Spinal cord (tissue), 10 donors: ENCODE results near the gene HYAL1. TPM values are rescaled to one million over a fixed set of nuclear protein-coding genes. Genes with fewer than 3 reads are reported as not detected.
"Not testable (repeated sequence)": the region's sequence is repeated elsewhere in the genome, so short reads cannot be mapped to it uniquely, and the experiment has no call there.

Source experiments
- DNase-seq, 6 donors: peaks; one replicate each; pipeline versions ENCODE4 v3.0.0 to v3.0.0-alpha.2; 2013 to 2015; ENCODE audit warnings: low spot score in 6 of 6, low read depth in 4 of 6
- H3K27ac ChIP-seq: one replicate; pipeline ENCODE4 v1.5.1; 2013; ENCODE audit warnings: low read depth, low read length, control low read depth
- H3K27me3 ChIP-seq: one replicate; pipeline ENCODE4 v1.6.1; 2013; ENCODE audit warnings: low read length; ENCODE audit not compliant: control insufficient read depth, insufficient read depth
- H3K36me3 ChIP-seq: one replicate; pipeline ENCODE4 v1.6.1; 2013; ENCODE audit warnings: low read length; ENCODE audit not compliant: control insufficient read depth, insufficient read depth
- H3K4me1 ChIP-seq: one replicate; pipeline ENCODE4 v1.6.1; 2013; ENCODE audit warnings: low read length; ENCODE audit not compliant: control insufficient read depth, insufficient read depth
- H3K4me3 ChIP-seq: one replicate; pipeline ENCODE4 v1.5.1; 2013; ENCODE audit warnings: low read depth, low read length, control low read depth
- H3K9me3 ChIP-seq: one replicate; pipeline ENCODE4 v1.6.1; 2013; ENCODE audit warnings: low read length; ENCODE audit not compliant: control insufficient read depth, insufficient read depth
- WGBS: methylation state at CpG from one replicate; pipeline ENCODE4 v1.1.5; 2013; ENCODE audit warnings: missing lambda C conversion rate; ENCODE audit not compliant: insufficient coverage; 5-methylcytosine and 5-hydroxymethylcytosine counted together
- polyA plus RNA-seq, 2 donors: library from polyadenylated mRNA; unstranded; fragments of 120-200 nt; gene quantifications; one replicate each; pipeline ENCODE4 v1.2.1, GENCODE V29; 2013; ENCODE audit not compliant: insufficient read length in 2 of 2
- total RNA-seq, 2 donors: library from RNA; depleted of rRNA in 1 of 2; stranded (reverse); fragments of 120-200 nt in 1 of 2; fragments of >200 nt in 1 of 2; gene quantifications; one replicate each; pipeline versions ENCODE4 v1.2.3 to v1.2.4, GENCODE V29; 2013 to 2014
- donor health status: healthy.

HYAL1 gene
- total and polyA plus RNA-seq, 4 donors, result 0.69 to 4.1 (median 2.3) TPM

GRCh38 chr3:50288387-50289007 lies 14.9 kb downstream of the HYAL1 start:
- WGBS, result 96% methylated on average over 22 of the region's 23 CpGs
- no peak overlapping the region for H3K4me3 ChIP-seq
- no peak for DNase-seq
- no peaks in the 10 kb centered on the region for H3K27me3 ChIP-seq
- no peak overlapping the region for H3K27ac ChIP-seq
- H3K9me3 ChIP-seq, result no peaks in the 10 kb centered on the region
- peaks cover 47% of the 10 kb centered on the region for H3K36me3 ChIP-seq
- peaks cover 28% of the 10 kb centered on the region for H3K4me1 ChIP-seq

DNA sequence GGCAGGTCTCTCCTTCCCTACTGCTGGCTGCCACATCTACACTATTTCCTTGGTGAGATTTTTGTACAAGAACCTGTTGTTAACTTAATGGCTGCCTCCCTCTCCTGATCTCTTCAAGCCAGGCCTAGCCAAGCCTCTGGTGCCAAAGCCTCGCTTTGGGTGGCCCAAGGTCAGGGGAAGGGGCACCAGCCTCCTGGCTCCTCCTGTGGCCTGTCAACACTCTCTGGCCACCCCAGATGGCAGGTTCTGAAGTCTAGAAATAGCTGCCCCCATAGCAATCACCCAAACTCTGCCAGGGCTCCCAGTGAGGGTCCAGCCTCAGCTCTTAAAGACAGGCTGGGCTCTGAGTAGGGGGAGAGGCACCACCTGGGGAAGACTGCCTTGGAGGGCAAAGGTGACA lies 16.1 kb downstream of the HYAL1 start:
- Histone ChIP-seq H3K4me3 (no peak overlapping the region), H3K4me1 (peaks cover 17% of the 10 kb centered on the region), H3K9me3 (no peaks in the 10 kb centered on the region), H3K27ac (no peak overlapping the region), H3K36me3 (peaks cover 47% of the 10 kb centered on the region), H3K27me3 (no peaks in the 10 kb centered on the region)
- 87% methylated on average over 1 of the region's 1 CpG for whole genome bisulfite sequencing
- DNase-seq, result no peak

DNA sequence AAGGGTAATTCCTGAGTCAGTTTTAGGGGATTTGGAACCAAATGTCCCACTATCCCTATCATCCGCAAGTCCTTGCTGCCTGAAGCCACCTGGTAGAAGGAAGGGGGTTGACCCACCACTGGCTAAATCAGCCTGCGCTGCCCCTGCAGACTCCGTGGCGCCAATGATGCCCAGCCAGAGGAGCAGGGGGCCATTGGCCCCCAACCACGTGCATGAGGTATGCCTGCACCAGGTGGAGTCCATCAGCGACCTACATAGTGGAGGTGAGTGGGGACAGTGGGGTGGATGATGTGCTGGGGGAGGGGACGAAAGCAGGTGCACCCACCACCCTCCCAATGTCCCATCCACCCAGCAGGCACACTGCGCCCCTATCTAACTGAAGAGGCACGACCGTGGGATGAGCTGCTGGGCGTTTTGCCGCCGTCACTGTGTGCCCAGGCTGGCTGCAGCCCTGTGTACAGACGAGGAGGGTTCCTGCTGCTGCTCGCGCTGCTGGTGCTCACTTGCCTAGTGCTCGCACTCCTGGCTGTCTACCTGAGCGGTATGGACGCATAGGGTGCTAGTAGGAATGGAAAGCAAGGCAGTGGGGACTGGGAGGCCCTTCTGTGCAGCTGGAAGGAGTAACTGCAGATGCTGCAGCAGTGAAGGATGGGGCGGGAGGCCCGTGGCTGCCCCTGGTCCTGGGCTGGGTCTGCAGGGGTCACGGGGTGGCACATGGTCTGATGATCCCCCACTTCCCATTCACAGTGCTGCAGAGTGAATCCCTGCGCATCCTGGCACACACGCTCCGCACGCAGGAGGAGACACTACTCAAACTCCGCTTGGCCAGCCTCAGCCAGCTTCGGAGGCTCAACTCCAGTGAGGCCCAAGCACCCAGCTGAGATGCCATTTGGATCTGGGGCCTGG lies 16.8 kb downstream of the HYAL1 start:
- no peak for DNase-seq
- H3K27me3 ChIP-seq, result no peaks in the 10 kb centered on the region
- peaks cover 14% of the 10 kb centered on the region for H3K4me1 ChIP-seq
- H3K36me3 ChIP-seq, result peaks cover 47% of the 10 kb centered on the region
- no peak overlapping the region for H3K27ac ChIP-seq
- H3K9me3 ChIP-seq, result no peaks in the 10 kb centered on the region
- no peak overlapping the region for H3K4me3 ChIP-seq
- 92% methylated on average over 25 of the region's 28 CpGs for WGBS

DNA sequence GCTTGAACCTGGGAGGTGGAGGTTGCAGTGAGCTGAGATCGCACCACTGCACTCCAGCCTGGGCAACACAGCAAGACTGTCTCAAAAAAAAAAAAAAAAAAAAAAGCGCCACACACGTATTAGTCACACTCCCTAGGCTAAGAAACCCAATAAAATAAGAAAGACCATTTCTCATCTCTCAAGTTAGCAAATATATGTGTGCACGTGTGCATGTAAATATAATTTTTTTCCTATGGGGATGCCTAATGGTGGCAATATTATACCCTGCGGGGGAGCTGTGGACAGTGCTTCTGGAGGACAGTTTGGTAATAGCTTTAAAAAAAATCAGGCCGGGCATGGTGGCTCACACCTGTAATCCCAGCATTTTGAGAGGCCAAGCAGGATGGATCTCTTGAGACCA lies 19.3 kb downstream of the HYAL1 start:
- peaks cover 30% of the 10 kb centered on the region for H3K36me3 ChIP-seq
- H3K9me3 ChIP-seq, H3K4me1 ChIP-seq, DNase-seq, H3K27ac ChIP-seq, H3K4me3 ChIP-seq, H3K27me3 ChIP-seq: not testable (repeated sequence)
- WGBS, result 89% methylated on average over 1 of the region's 6 CpGs

DNA sequence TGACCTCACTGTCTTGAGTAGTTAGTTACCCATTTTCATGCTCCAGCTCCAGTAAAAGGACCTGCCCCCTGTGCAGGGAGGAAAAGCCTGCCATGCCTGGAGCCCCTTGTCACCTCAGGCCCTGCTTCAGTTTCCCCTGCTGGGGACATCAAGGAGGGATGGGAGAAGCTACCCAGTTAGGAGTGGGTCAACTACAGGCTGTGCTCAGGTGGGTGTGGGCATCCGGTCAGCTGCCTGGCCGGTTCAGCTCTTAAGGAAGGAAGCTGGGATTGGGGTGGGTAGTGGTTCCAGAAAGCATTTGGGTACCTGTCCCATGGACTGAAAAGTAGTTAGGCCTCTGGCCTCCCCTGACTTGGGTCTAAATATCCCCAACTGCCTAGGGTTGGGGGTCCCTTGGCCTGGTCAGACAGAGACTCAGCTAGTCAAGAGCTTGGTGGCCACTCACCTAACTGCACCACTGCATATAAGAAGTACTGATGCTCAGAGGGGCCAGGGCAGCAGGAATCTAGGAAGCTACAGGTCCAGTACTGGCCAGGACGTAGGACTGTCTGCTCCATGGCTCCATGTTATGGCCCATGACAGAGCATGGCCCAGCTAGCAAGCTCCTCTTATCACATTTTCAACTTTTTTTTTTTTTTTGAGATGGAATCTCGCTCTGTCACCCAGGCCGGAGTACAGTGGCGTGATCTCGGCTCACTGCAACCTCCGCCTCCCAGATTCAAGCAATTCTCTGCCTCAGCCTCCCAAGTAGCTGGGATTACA lies 23.9 kb downstream of the HYAL1 start:
- WGBS, result 100% methylated on average over 3 of the region's 8 CpGs
- DNase-seq, result no peak
- peaks cover 24% of the 10 kb centered on the region for H3K4me1 ChIP-seq
- H3K4me3 ChIP-seq, result no peak overlapping the region
- no peak overlapping the region for H3K27ac ChIP-seq
- H3K27me3 ChIP-seq, result peaks cover 27% of the 10 kb centered on the region
- no peaks in the 10 kb centered on the region for H3K9me3 ChIP-seq
- H3K36me3 ChIP-seq, result peaks cover 18% of the 10 kb centered on the region

DNA sequence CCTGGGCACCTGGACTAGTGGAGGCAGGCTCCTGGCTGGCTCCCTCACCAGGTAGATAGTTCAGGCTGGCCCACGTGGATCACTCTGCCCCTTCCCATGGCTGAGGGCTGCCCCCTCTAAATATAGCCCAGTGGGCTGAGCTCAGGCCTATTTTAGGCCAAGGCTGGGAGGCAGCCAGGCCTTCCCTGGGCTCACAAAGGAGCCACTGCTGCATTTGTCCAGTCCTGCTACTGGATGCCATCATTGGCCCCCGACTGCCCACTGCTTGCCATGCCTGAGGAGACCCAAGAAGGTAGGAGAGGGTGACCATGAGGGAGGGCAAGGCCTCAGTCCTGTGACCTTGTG lies 24.5 kb downstream of the HYAL1 start, which contains the start of gene LSMEM2:
Gene LSMEM2, plus strand, starts transcription at position 208 of the 345 bp plus-strand sequence. Its CDS starts 27 bp downstream, at position 235.
- 50% methylated on average over 2 of the region's 2 CpGs for WGBS
- no peak within 1 kb of the TSS for H3K4me3 ChIP-seq
- no peak within 1 kb of the TSS for H3K27ac ChIP-seq
- H3K9me3 ChIP-seq, result no peaks in the 10 kb centered on the region
- peaks cover 33% of the 10 kb centered on the region for H3K27me3 ChIP-seq
- peaks cover 29% of the 10 kb centered on the region for H3K4me1 ChIP-seq
- peaks cover 18% of the 10 kb centered on the region for H3K36me3 ChIP-seq
- no peak for DNase-seq

DNA sequence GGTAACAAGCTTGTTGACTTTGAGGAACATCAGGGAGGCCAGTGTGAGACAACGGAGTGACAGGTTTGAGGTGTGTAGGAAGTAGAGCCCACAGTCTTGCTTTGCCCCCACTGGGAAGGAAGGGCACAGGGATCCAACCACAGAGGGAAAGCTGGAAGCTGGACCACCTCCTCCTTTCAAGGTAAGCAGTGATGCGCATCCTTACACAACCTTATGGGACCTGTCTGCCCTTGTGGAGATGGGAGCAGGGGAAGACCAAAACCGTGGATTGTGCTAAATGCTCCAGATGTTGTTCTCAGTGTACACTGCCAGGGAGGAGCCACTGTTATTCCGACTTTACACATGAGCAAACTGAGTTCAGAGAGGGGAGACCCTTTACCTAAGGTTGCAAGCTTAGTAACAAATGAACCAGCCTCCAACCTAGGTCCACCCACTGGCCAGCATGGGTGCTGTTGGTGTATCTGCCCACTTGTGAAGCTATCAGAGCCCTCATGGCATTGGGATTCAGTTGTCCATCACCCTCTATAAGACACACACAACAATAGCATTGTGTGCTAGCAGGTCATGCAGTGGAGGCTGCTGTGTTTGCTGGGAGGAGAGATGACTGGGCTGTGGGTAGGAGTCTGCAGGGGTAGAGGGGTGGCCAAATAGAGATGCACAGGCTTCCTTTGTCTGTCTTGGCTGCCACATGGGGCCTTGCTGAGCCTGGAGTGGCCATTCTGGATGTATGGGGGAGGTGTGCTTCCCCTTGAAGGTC lies 25.1 kb downstream of the HYAL1 start:
- Histone ChIP-seq H3K4me1 (peaks cover 35% of the 10 kb centered on the region), H3K27ac (no peak overlapping the region), H3K27me3 (peaks cover 39% of the 10 kb centered on the region), H3K9me3 (no peaks in the 10 kb centered on the region), H3K4me3 (no peak overlapping the region), H3K36me3 (peaks cover 19% of the 10 kb centered on the region)
- 94% methylated on average over 3 of the region's 4 CpGs for WGBS
- DNase-seq, result no peak

- H3K36me3 ChIP-seq, result peaks cover 20% of the 10 kb centered on the region
- no peak for DNase-seq
- WGBS, result 70% methylated on average over 17 of the region's 17 CpGs
- peaks cover 43% of the 10 kb centered on the region for H3K27me3 ChIP-seq
- peaks cover 43% of the 10 kb centered on the region for H3K4me1 ChIP-seq
- no peak overlapping the region for H3K27ac ChIP-seq
- no peaks in the 10 kb centered on the region for H3K9me3 ChIP-seq
- no peak overlapping the region for H3K4me3 ChIP-seq
Observed at GRCh38 chr3:50276762-50277101, 26.6 kb downstream of the HYAL1 start.
